K562 (cell line): ENCODE results near the gene NFYC. TPM values are rescaled to one million over a fixed set of nuclear protein-coding genes. Genes with fewer than 3 reads are reported as not detected.

Source experiments
- ARID2 ChIP-seq: fragments of 450-650 bp; IDR thresholded peaks from 2 replicates; pipeline ENCODE4 v1.6.1; 2017; ENCODE audit warnings: antibody characterized with exemption, mild to moderate bottlenecking
- ESRRB ChIP-seq: fragments of 250-450 bp; sonication (Bioruptor Pico); IDR thresholded peaks from 2 replicates; pipeline ENCODE4 v1.5.0; 2020; ENCODE audit warnings: mild to moderate bottlenecking, moderate library complexity, borderline replicate concordance
- ETV5 ChIP-seq: sonication (generic); formaldehyde crosslinking; IDR thresholded peaks from 2 replicates; pipeline ENCODE4 v1.4.0; 2020; ENCODE audit warnings: low read depth, mild to moderate bottlenecking, missing genetic modification reagents
- HDAC8 ChIP-seq: fragments of 450-650 bp; IDR thresholded peaks from 2 replicates; pipeline ENCODE4 v1.6.1; 2016; ENCODE audit warnings: mild to moderate bottlenecking, missing genetic modification characterization, moderate library complexity, missing compliant biosample characterization
- KLF1 ChIP-seq: fragments of 450-650 bp; IDR thresholded peaks from 2 replicates; pipeline ENCODE4 v1.6.1; 2016; ENCODE audit warnings: missing genetic modification characterization, missing compliant biosample characterization
- MEIS2 ChIP-seq: fragments of 450-650 bp; IDR thresholded peaks from 2 replicates; pipeline ENCODE4 v1.6.1; 2014; ENCODE audit warnings: mild to moderate bottlenecking; ENCODE audit not compliant: partially characterized antibody
- MLLT1 ChIP-seq, 2 experiments: fragments of 450-650 bp; IDR thresholded peaks; 2 replicates each; pipeline ENCODE4 v1.6.1; 2016
- RBM22 ChIP-seq: fragments of 200-400 bp; formaldehyde crosslinking; IDR thresholded peaks from 2 replicates; pipeline ENCODE4 v1.6.1; 2018; ENCODE audit warnings: low read length, low read depth; ENCODE audit not compliant: poor library complexity, severe bottlenecking
- THRB ChIP-seq: fragments of 450-650 bp; formaldehyde crosslinking; conservative IDR thresholded peaks from 2 replicates; pipeline ENCODE4 v1.4.0; 2022; ENCODE audit warnings: mild to moderate bottlenecking, missing genetic modification characterization
- ZFX ChIP-seq: sonication (generic); formaldehyde crosslinking; IDR thresholded peaks from 2 replicates; pipeline ENCODE4 v1.8.0; 2022; ENCODE audit warnings: mild to moderate bottlenecking, missing genetic modification reagents, moderate library complexity
- ZNF134 ChIP-seq: fragments of 250-450 bp; sonication (Bioruptor Pico); conservative IDR thresholded peaks from 2 replicates; pipeline ENCODE4 v1.4.0; 2020
- ZNF347 ChIP-seq: fragments of 450-650 bp; formaldehyde crosslinking; IDR thresholded peaks from 2 replicates; pipeline ENCODE4 v1.4.0; 2020; ENCODE audit warnings: low read depth, mild to moderate bottlenecking, moderate library complexity
- polyA plus RNA-seq, 8 experiments: library from polyadenylated mRNA; depleted of rRNA in 4 of 8; stranded (reverse) in 5 of 8; unstranded in 3 of 8; fragments of >200 nt; fragmentation: Nextera tagmentation in 2 of 8; fragmentation: Illumina TruSeq in 1 of 8; extraction: Ambion mirVana in 2 of 8; extraction: Trizol in 1 of 8; gene quantifications; 2 replicates each; pipeline versions ENCODE4 v1.2.1 to v1.2.3, GENCODE V29; 2011 to 2014; ENCODE audit warnings: inconsistent platforms in 1 of 8, missing spikeins in 1 of 8
- total RNA-seq, 7 experiments: library from RNA; depleted of rRNA in 6 of 7; stranded (reverse); fragments of >200 nt in 6 of 7; fragmentation: Illumina TruSeq in 2 of 7; extraction: Trizol in 2 of 7; gene quantifications; 2 replicates each; pipeline versions ENCODE4 v1.2.1 to v1.2.3, GENCODE V29; 2011 to 2021; ENCODE audit warnings: low replicate concordance in 1 of 7
- TF ChIP-seq, protein P1 (sequence below): IDR thresholded peaks from 2 replicates; pipeline ENCODE4 v1.6.1; 2012; ENCODE audit warnings: low read depth, low read length, improper control_type of control experiment, borderline replicate concordance

NFYC gene
- total and polyA plus RNA-seq, 9 of the 15 experiments (the other 6 are each of a cell fraction or from before 2014, with no cell fraction given): 4.8 to 59.8 (median 41.1) TPM

DNA sequence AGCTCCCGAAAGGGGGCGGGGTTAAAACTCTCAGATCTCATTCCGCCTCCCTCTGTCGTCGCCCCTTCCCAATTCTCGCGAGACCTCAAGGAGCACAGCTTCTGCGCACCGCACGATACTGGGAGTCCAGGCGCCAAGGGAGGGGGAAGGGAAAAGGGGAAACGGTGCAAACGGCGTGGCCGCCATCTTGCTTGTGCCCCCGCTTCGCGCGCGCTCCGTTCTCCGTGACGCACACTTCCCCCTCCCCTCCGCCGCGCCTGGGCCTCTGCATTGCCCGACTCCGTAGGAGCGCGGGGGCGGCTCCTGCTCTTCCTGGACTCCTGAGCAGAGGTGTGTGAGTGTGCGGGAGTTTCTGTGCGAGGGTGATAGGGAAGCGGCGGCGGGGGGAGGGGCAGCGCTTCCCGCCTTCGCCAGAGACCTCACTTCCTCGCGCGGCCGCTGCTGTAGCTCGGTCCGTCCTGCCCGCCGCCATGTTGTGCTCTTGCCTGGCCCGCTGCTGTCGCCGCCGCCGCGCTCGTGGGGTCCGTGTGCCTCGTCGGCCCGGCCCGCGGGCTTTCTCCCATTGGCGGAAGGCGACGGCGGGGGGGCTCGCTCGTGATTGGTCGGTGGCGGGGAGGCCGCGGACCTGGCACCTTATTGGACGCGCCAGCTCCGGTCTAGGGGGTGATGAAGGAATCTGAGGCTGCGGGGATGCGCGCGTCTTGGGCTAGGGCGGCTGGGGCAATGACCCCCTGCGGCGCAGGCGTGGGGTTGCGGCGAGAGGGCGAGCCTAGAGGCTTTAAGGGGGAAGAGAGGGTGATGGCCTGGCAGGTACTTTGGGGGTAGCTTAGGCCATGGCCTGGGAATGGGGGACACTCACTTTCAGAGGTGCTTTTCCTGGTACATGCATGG, at the start of gene NFYC (continued):
- no peak for TF ChIP-seq ZNF347 (CRISPR knock-in tag)
- 0 out of 2 replicates have a peak, but pooled peaks have one; percentile 8 for TF ChIP-seq KLF1 (tag)
- TF ChIP-seq ARID2: 0 out of 2 replicates have a peak, but pooled peaks have one; percentile 7
- TF ChIP-seq HDAC8 (tag): peak; percentile 94
- no peak for TF ChIP-seq ZNF134
- TF ChIP-seq, protein P1, sequence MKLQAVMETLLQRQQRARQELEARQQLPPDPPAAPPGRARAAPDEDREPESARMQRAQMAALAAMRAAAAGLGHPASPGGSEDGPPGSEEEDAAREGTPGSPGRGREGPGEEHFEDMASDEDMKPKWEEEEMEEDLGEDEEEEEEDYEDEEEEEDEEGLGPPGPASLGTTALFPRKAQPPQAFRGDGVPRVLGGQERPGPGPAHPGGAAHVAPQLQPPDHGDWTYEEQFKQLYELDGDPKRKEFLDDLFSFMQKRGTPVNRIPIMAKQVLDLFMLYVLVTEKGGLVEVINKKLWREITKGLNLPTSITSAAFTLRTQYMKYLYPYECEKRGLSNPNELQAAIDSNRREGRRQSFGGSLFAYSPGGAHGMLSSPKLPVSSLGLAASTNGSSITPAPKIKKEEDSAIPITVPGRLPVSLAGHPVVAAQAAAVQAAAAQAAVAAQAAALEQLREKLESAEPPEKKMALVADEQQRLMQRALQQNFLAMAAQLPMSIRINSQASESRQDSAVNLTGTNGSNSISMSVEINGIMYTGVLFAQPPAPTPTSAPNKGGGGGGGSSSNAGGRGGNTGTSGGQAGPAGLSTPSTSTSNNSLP: no peak
- peak; percentile 43 to 75; a peak in 3 of 4 replicates for TF ChIP-seq MLLT1 (IDR thresholded peaks at IDR 0.05)
- peak; percentile 72 for TF ChIP-seq MEIS2
- peak; percentile 97 for TF ChIP-seq ZFX
- no peak; the same call in 1 of the 2 replicates for TF ChIP-seq ESRRB (CRISPR knock-in tag)
- TF ChIP-seq ETV5: peak; percentile 75
- peak; percentile 96 for TF ChIP-seq RBM22
- peak; percentile 77; the same call in 1 of the 2 replicates for TF ChIP-seq THRB (CRISPR knock-in tag)
